Measurements from ENCODE around the gene HS2ST1. TPM values are rescaled to one million over a fixed set of nuclear protein-coding genes. Genes with fewer than 3 reads are reported as not detected.

HS2ST1 gene
- total RNA-seq, 6 experiments from 2014 or later = 9.9 to 17.2 (median 13.7) TPM

DNA sequence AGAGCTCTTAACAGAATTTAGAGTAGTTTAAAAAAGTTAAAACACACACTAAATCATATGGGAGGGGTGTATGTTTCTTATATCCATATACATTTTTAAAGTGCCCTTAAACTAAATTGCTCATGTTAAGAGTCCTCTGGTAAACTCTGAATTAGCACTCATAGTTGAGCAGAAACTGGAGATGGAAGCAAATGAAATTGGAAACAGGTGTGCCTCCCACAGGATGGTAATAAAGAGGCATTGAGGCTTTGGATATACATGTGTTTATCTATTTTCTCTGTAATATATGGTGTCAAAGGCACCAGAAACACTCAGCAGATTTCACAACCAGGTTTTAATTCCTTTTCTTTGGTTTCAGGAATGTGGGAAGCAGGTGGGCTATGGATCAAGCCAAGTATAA, 188.6 kb downstream of the HS2ST1 start:
- Histone ChIP-seq H3K4me1 (no peaks in the 10 kb centered on the region), H3K27ac (no peak overlapping the region), H3K4me3 (no peak overlapping the region), H3K27me3 (no peaks in the 10 kb centered on the region), H3K9me3 (no peaks in the 10 kb centered on the region), H3K36me3 (no peaks in the 10 kb centered on the region)
- DNase-seq = no peak
- TF ChIP-seq, protein P1, sequence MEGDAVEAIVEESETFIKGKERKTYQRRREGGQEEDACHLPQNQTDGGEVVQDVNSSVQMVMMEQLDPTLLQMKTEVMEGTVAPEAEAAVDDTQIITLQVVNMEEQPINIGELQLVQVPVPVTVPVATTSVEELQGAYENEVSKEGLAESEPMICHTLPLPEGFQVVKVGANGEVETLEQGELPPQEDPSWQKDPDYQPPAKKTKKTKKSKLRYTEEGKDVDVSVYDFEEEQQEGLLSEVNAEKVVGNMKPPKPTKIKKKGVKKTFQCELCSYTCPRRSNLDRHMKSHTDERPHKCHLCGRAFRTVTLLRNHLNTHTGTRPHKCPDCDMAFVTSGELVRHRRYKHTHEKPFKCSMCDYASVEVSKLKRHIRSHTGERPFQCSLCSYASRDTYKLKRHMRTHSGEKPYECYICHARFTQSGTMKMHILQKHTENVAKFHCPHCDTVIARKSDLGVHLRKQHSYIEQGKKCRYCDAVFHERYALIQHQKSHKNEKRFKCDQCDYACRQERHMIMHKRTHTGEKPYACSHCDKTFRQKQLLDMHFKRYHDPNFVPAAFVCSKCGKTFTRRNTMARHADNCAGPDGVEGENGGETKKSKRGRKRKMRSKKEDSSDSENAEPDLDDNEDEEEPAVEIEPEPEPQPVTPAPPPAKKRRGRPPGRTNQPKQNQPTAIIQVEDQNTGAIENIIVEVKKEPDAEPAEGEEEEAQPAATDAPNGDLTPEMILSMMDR (IDR thresholded peaks at IDR 0.05) = no peak
- no peak for TF ChIP-seq POLR2A (IDR thresholded peaks at IDR 0.05)
- ATAC-seq = no peak
- intact Hi-C loops (cut with DNase I) = no loop called here

DNA sequence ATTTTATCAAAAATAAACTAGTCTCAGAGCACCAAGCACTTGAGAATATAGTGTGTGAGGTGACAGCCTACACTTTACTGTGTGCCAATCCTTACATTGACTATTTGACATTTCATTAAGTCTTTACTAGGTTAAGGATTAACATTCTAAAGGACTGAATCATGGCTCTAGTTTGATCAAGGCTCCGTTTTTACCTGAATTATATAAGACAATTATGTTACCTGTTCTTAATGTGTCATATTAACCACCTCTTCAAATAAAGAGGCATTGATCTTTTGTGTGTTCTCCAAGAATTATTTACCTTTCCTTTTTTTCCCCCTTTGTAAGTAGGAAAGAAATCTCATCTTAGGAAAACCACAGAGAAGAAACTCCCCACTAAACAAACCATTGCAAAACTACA, 189.7 kb downstream of the HS2ST1 start:
- no peak for TF ChIP-seq POLR2A (IDR thresholded peaks at IDR 0.05)
- TF ChIP-seq, protein P1 (IDR thresholded peaks at IDR 0.05) = no peak
- Histone ChIP-seq H3K27me3 (no peaks in the 10 kb centered on the region), H3K4me3 (no peak overlapping the region), H3K27ac (no peak overlapping the region), H3K9me3 (no peaks in the 10 kb centered on the region), H3K36me3 (no peaks in the 10 kb centered on the region), H3K4me1 (no peaks in the 10 kb centered on the region)
- ATAC-seq (no peak), DNase-seq (no peak)
- intact Hi-C loops (cut with DNase I) = no loop called here
- WGBS (ENCODE audit: insufficient coverage, low coverage, low lambda C conversion rate, missing lambda C conversion rate) = 85% methylated on average over 1 of the region's 1 CpG

DNA sequence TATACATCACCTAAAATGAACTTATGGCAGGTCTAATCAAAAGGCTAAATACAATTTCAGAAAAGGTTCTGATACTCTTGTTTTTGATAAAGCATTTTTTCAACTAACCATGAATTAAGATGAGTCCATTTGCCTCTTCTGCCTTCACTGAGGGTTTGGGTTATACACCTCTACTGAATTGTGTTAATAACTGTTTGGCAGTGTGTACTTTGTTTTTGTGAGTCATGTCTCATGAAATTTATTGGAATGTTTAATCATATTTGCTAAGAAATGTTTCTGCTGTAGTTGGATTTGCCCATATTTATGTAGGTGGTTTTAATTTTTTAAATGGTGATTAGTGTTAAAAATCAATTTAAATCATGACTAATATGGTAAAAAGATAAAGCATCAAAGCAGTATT, 190.5 kb downstream of the HS2ST1 start:
- TF ChIP-seq POLR2A (IDR thresholded peaks at IDR 0.05) = no peak
- TF ChIP-seq, protein P1 (IDR thresholded peaks at IDR 0.05) = no peak
- DNase-seq = no peak
- intact Hi-C loops (cut with DNase I) = no loop called here
- no peaks in the 10 kb centered on the region for H3K9me3 ChIP-seq
- no peaks in the 10 kb centered on the region for H3K27me3 ChIP-seq
- H3K27ac ChIP-seq = no peak overlapping the region
- H3K36me3 ChIP-seq = no peaks in the 10 kb centered on the region
- no peaks in the 10 kb centered on the region for H3K4me1 ChIP-seq
- no peak for ATAC-seq
- H3K4me3 ChIP-seq = no peak overlapping the region

DNA sequence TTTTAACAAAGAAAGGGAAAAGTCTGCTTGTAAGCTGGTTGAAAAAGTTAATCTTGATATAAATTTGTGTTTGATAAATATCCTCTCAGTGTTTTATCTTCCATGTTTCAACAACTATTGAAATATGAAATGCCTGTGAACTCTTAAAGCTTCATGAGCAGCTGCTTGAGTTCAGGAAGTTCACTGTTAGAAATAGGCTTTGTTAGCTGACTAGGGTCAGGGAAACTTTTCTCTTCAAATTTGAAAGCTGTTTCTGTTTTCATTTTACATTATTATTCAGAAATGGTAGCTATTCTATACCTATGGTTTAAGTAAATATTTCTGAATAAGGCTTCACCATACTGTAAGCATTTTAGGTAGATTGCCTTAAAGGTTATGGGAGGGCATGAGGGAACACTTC, 191.7 kb downstream of the HS2ST1 start:
- Histone ChIP-seq H3K4me1 (no peaks in the 10 kb centered on the region), H3K27me3 (no peaks in the 10 kb centered on the region), H3K27ac (no peak overlapping the region), H3K36me3 (no peaks in the 10 kb centered on the region), H3K4me3 (no peak overlapping the region), H3K9me3 (no peaks in the 10 kb centered on the region)
- ATAC-seq (no peak), DNase-seq (no peak)
- intact Hi-C loops (cut with DNase I) = no loop called here
- TF ChIP-seq POLR2A (IDR thresholded peaks at IDR 0.05) = no peak
- TF ChIP-seq, protein P1 (IDR thresholded peaks at IDR 0.05) = no peak

DNA sequence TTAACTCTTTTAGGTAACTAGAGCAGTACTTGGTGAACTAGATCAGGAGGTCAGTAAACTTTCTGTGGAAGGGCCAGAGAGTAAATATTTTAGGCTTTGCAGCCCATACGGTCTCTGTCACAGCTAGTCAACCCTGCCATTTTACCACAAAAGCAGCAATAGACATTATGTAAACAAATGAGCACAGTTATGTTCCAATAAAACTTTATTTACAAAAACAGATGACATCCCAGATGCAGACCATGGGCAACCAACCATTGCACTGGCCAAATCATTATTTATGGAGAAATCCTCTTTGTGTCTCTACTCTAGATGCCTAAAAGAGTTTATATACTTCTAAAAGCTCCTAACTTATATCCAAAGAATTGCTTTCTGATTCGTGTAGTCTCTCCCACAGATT, 192.4 kb downstream of the HS2ST1 start:
- no peaks in the 10 kb centered on the region for H3K9me3 ChIP-seq
- no peaks in the 10 kb centered on the region for H3K27me3 ChIP-seq
- H3K4me3 ChIP-seq = no peak overlapping the region
- intact Hi-C loops (cut with DNase I) = no loop called here
- WGBS (ENCODE audit: insufficient coverage, low coverage, low lambda C conversion rate, missing lambda C conversion rate) = 75% methylated on average over 2 of the region's 2 CpGs
- DNase-seq = no peak
- ATAC-seq = no peak
- H3K27ac ChIP-seq = no peak overlapping the region
- no peaks in the 10 kb centered on the region for H3K4me1 ChIP-seq
- H3K36me3 ChIP-seq = no peaks in the 10 kb centered on the region
- TF ChIP-seq, protein P1 (IDR thresholded peaks at IDR 0.05) = no peak
- TF ChIP-seq POLR2A (IDR thresholded peaks at IDR 0.05) = no peak
